Right hindlimb (tissue), 1 donor: ENCODE measurements around the gene KRTAP10-5.

Experiments used
- DNase-seq: peaks from one replicate; pipeline ENCODE4 v3.0.0-alpha.2; 2018

KRTAP10-5 gene

GRCh38 chr21:44547656-44548331, 32.6 kb downstream of the KRTAP10-5 start:
- DNase-seq: no peak

GRCh38 chr21:44544566-44544965, 35.8 kb downstream of the KRTAP10-5 start:
- no peak for DNase-seq

GRCh38 chr21:44542716-44543115, 37.7 kb downstream of the KRTAP10-5 start:
- no peak for DNase-seq

DNA sequence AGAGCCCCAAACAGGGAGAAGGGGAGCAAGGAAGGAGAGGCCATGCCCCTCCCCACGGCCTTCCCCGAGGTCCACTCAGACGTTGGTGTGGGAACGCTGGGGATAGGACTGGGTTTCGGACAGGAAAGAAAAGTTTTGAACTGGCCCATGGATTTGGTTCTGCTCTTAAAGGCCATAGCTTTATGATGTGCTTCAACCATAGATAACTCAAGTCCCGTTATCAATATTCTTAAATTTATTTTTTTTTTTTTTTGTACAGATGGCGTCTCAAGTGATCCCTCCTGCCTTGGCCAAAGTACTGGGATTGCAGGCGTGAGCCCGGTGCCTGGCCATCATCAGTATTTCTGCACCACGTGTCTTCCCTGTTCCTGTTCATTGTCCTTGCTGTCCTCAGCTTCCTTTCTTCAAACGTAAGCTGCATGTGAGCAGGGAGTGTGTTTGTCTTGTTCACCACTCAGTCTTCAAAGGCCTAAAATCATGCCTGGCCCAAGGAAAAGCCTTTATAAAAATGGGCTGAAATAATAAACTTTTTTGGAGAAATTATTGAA, 39.6 kb downstream of the KRTAP10-5 start:
- no peak for DNase-seq

GRCh38 chr21:44539991-44540666, 40.3 kb downstream of the KRTAP10-5 start, which contains the start of gene KRTAP10-1:
Gene KRTAP10-1, minus strand, starts transcription at chr21:44540195. Its CDS starts 45 bp downstream, at chr21:44540150.
- DNase-seq: no peak

DNA sequence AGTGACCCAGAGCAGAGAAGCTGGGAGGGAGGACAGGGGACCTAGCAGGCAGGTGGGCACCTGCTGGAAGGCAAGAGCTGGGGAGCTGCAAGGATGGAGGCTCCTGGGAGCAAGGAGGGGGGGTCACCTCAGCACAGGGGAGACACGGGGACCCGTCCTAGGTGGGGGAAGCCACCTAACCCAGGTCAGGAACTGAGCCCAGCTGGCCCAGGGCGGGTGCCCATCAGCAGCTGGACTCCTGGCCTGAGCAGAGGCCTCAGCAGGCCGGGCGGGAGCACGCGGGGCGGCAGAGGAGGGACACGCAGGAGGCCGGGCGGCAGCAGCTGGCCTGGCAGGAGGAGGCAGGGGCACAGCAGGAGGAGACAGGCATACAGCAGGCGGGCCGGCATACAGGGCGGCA, 41.4 kb downstream of the KRTAP10-5 start:
- no peak for DNase-seq

DNA sequence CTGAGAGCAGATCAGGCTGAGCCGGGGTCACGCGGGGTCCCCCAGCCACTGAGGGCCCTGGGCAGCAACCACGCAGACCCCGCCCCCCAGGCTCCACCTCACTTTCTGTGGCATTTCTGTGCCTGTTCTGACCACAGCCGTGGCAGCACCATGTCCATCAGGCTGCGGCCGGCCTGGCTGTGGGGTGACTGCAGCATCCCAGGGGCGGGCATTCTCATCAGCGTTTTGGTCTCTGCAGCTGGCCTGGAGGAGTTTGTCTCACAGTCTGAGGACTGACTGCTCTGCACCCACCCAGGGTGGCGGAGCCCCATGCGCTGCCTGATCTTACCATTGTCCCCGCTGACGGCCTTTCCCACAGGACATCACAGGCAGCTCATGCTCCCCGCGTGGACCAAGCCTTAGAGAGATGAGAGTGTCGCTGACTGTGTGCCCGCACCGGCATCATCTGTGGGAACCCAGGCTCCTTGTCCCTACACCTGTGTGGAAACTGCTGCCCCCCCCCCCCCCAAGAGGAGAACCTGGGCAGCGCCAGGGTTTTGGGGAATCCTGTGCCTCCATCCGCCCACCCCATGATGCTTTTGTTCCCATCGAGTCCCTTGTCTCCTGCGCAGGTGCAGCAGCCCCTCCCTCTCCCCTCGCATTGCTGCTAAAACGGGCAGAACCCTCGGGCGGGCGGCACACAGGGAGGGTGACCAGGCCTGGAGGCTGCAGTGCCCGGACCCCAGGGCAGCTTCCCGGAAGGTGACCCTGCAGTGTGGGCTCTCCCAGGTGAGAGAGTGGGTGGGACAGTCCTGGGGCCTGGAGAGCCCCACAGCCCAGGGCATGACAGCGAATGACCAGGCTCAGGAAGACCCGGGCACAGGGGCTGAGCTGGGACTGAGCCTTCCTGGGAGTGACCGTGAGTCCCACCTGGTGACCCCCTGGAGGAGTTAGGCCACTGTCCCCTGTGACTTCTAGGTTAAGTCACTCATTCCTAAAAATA, 42.2 kb downstream of the KRTAP10-5 start:
- no peak for DNase-seq

DNA sequence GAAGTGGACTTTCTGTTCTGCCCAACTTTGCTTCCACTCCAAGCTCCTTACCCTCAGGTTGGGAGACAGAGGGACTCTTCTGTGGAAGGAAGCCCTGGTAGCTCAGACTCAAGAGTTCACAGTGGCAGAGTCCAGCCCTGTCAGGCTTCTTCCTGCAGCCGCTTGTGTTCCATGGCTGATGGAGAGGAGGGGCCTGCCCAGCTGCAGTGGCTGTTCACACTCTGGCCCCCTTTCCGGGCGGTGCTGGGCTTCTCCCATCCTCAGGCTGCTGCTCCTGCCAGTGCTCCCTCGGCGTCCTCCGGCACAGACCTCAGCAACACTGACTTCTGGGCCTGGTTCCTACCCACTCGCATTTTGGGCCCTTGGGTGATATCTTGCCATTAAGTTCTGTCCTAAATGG, 44.4 kb downstream of the KRTAP10-5 start:
- no peak for DNase-seq

GRCh38 chr21:44534688-44535087, 45.7 kb downstream of the KRTAP10-5 start:
- no peak for DNase-seq

DNA sequence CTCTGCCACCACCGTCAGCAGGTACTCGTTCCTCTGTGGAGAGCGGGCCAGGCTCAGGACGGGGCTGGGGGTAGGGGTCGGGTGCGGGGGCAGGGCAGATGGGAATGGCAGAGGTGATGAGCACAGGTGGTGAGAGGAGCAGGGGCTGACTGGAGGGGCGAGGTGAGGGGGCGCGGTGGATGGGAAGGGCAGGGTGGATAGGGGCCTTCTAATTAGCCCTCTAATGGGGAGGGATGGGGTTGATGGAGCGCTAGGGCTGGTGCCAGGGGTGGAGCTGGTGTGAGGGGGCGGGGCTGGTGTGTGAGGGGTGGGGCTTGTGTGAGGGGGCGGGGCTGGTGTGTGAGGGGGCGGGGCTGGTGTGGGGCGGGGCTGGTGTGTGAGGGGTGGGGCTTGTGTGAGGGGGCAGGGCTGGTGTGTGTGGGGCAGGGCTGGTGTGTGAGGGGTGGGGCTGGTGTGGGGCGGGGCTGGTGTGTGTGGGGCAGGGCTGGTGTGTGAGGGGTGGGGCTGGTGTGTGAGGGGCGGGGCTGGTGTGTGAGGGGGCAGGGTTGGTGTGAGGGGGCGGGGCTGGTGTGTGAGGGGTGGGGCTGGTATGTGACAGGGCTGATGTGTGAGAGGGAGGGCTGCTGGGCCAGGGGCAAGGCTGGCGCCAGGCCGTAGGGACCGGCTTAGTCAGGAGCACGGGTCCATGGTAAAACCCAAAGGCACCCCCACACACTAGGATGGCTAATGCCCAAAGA, 46.3 kb downstream of the KRTAP10-5 start:
- DNase-seq: no peak

- no peak for DNase-seq
These were observed 47.1 kb downstream of the KRTAP10-5 start for GRCh38 chr21:44533121-44533890.

GRCh38 chr21:44532712-44533111, 47.7 kb downstream of the KRTAP10-5 start:
- no peak for DNase-seq

DNA sequence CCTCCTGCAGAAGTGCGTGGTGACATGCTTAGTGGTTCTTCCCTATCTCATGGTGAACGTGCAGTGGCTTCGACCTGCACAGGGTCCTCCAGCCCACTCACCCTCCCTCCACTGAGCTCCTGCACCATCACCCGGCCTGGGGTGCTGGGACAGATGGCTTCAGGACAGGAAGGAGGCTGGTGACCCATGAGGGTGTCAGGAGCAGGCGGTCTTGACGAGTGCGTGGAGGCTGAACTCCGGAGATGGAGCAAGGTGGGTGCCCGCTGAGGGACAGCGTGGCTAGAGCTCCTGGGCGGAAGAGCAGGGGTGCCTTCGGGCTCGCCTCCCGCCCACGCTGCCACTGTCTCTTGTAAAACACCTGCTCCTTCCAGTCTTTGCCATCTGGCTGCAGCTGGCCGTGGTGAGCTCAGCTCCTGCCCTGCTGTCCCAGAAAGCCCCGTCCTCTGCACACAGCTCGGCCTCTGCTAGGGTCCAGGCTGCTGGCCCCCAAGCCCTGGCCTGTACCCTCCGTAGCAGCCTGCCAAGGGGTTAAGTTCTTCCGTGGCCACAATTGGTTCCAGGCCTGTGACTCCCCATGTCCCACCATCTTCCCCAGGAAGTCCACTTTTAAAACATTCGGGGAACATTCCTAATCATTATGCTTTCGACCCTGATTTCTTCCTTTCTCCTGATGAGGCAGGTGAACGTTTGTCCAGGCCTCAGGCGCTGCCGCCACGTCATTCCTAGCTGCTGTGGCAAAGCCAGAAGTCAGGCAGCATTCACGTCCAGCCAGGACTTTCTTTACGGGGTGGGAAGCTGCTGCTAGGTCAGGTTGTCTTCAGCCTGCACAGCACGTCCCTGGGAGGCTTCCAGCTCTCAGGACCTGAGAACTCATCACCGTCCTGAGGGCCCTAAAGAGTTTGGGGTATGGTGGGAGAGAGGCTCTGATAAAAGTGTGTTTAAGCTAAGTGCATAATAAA, 48.5 kb downstream of the KRTAP10-5 start:
- peak; percentile 57 for DNase-seq

- DNase-seq: no peak
These were observed 49.4 kb downstream of the KRTAP10-5 start for GRCh38 chr21:44530903-44531605.

DNA sequence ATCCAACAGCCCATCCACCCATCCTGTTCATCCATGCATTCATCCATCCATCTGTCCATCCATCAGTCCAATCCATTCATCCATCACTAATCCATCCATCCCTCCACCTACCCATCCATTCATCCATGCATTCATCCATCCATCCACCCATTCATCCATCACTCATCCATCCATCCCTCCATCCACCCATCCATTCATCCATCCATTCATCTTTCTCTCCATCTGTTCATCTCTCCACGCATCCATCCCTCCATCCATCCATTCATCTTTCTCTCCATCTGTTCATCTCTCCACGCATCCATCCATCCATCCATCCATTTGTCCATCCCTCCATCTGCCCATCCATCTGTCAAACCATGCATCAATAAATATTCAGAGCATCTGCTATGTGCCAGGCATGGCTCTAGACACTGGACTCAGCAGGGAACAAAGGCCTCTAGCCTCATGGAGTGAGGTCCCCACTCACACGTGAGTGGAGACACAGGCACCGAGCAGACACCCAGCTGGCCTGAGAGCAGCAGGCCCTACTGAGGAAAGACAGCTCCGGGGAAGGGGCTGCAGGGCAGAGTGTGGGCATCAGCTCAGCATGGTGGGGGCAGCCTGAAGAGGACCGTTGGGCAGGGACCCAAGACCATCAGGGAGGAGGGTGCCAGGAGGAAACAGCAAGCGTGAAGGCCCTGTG, 50.0 kb downstream of the KRTAP10-5 start:
- no peak for DNase-seq

DNA sequence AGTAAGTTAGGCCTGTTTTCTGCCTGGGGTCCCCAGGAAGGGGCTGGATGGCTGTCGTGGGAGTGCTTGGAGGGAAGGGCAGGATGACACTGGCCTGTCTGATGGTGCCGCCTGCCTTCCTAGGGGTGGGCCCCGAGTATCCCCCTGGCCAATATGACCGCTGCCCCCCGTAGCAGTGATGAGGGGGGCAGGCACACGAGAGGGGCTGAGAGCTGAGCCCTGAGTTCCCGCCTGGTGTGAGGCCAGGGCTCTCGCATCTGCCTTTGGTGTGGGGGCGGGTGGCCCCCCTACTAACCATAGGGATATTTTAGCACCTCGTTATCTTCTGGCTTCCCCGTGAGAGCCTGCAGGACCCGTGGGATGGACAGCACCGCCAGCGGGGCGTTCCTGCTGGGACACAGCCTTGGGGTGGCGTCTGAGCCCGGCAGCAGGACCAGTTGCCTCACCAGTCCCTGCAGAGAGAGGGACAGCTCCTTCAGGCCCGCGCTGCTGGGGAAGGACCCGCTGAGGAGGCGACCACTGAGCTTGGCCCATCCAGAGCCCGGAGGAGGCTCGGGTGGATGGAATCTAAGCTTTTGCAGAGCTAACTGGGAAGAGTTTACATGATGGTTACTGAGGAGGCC, 50.8 kb downstream of the KRTAP10-5 start:
- DNase-seq: no peak
